ENCODE results near the gene DENND2A.

The DENND2A gene

DNA sequence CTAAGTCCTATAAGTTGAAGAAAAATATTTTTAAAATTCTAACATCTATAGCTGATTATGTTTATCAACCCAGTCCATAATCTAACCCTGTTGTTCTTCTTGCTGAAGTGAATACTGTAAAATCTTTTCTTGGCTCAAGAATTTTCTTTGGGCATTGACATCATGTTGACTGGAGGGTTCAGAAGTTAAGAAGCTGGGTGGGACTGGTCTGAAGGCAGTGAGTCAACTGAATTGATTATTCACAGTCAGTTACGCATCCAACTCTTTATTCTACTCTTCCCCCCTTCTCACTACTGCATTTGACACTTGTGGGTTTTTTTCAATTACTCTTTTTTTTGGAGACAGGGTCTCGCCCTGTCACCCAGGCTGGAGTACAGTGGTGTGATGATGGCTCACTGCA, 31.0 kb downstream of the DENND2A start:
- no peaks in the 10 kb centered on the region for H3K4me1 ChIP-seq (ENCODE audit: insufficient read depth, low read length)
- no peaks in the 10 kb centered on the region for H3K36me3 ChIP-seq (ENCODE audit: insufficient read depth, low read depth, low read length)
- H3K27ac ChIP-seq (ENCODE audit: low read length), result no peak overlapping the region
- H3K27me3 ChIP-seq (ENCODE audit: insufficient read depth, low read length), result no peaks in the 10 kb centered on the region
- H3K4me3 ChIP-seq (ENCODE audit: low read length), result no peak overlapping the region
- H3K9ac ChIP-seq (ENCODE audit: low read depth, low read length), result no peak overlapping the region
- H3K9me3 ChIP-seq (ENCODE audit: insufficient read depth, low read depth, low read length), result no peaks in the 10 kb centered on the region

DNA sequence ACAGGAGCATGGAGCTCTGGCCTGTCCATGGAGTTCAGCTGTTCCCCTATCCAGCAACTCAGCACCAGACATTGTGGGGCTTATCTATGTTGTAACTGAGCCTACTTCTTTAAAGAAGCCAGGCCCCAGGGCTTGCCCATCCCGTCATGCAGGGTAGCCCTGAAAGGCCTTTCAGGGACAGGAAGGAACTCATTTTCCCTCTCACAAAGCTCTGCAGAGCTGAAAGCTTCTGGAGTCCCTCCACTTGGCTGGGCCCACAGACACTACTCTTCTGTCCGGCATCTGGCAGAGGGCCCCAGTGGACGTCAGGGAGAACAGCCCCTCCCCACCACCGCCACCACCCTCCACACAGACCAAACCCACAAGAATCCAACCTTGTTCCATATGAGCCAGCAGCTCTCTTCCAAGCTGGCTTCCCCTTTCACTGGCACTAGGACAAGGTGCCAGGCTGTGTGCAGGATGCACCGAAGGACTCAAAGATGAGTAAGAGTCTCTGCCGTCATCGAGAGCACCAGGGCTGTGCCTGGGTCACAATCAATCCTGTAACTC, 33.1 kb downstream of the DENND2A start:
- Histone ChIP-seq H3K36me3 (ENCODE audit: insufficient read depth, low read depth, low read length) (no peaks in the 10 kb centered on the region), H3K9ac (ENCODE audit: low read depth, low read length) (no peak overlapping the region), H3K4me1 (ENCODE audit: insufficient read depth, low read length) (no peaks in the 10 kb centered on the region), H3K9me3 (ENCODE audit: insufficient read depth, low read depth, low read length) (no peaks in the 10 kb centered on the region), H3K27ac (ENCODE audit: low read length) (no peak overlapping the region), H3K4me3 (ENCODE audit: low read length) (no peak overlapping the region), H3K27me3 (ENCODE audit: insufficient read depth, low read length) (no peaks in the 10 kb centered on the region)

DNA sequence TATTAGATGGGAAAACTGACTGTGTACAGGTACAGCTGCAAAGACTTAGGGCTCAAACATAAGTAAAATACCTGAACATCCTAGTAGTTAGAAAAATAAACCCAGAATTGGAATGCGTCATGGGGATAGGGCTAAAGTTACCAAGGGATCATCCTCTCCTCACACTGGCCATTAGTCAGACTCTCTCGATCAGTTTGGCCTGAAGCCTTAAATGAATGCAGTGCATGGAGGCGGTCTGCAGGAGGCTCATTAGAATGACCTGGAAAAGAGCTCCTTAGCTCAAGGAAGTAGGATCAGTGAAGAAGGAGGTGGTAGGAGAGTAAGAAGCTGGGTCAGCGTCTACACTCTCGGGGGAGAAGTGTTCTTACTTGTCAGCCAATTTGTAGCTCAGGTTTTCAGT, 35.3 kb downstream of the DENND2A start:
- no peak overlapping the region for H3K9ac ChIP-seq (ENCODE audit: low read depth, low read length)
- H3K9me3 ChIP-seq (ENCODE audit: insufficient read depth, low read depth, low read length), result no peaks in the 10 kb centered on the region
- H3K4me3 ChIP-seq (ENCODE audit: low read length), result no peak overlapping the region
- H3K4me1 ChIP-seq (ENCODE audit: insufficient read depth, low read length), result no peaks in the 10 kb centered on the region
- no peaks in the 10 kb centered on the region for H3K27me3 ChIP-seq (ENCODE audit: insufficient read depth, low read length)
- no peak overlapping the region for H3K27ac ChIP-seq (ENCODE audit: low read length)
- peaks cover 8% of the 10 kb centered on the region; the same call in 1 of the 2 replicates for H3K36me3 ChIP-seq (ENCODE audit: insufficient read depth, low read depth, low read length)

DNA sequence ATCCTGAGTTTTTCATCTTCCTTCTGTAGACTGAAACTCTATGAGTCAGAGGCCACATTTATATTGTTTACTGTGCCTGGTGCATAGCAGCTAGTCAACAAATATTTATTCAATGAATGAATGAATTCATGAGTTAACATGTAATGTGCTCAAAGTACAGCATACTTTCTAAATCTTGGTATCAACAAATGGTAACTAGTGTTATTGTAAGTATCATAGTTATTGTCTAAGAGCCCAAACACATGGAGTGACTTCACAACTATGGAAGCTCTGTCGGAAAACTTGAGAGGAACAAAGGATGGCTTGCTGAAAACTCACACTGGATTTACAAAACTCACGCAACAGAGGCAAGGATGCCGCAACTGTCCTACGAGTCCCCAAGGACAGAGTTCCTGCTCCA, 35.9 kb downstream of the DENND2A start:
- Histone ChIP-seq H3K9me3 (ENCODE audit: insufficient read depth, low read depth, low read length) (no peaks in the 10 kb centered on the region), H3K27ac (ENCODE audit: low read length) (no peak overlapping the region), H3K27me3 (ENCODE audit: insufficient read depth, low read length) (no peaks in the 10 kb centered on the region), H3K4me3 (ENCODE audit: low read length) (no peak overlapping the region), H3K36me3 (ENCODE audit: insufficient read depth, low read depth, low read length) (peaks cover 8% of the 10 kb centered on the region; the same call in 1 of the 2 replicates), H3K9ac (ENCODE audit: low read depth, low read length) (no peak overlapping the region), H3K4me1 (ENCODE audit: insufficient read depth, low read length) (no peaks in the 10 kb centered on the region)

GRCh38 chr7:140604076-140604475, 36.5 kb downstream of the DENND2A start:
- Histone ChIP-seq H3K27me3 (ENCODE audit: insufficient read depth, low read length) (no peaks in the 10 kb centered on the region), H3K4me3 (ENCODE audit: low read length) (no peak overlapping the region), H3K4me1 (ENCODE audit: insufficient read depth, low read length) (no peaks in the 10 kb centered on the region), H3K9me3 (ENCODE audit: insufficient read depth, low read depth, low read length) (no peaks in the 10 kb centered on the region), H3K9ac (ENCODE audit: low read depth, low read length) (no peak overlapping the region), H3K36me3 (ENCODE audit: insufficient read depth, low read depth, low read length) (peaks cover 8% of the 10 kb centered on the region; the same call in 1 of the 2 replicates), H3K27ac (ENCODE audit: low read length) (no peak overlapping the region)

DNA sequence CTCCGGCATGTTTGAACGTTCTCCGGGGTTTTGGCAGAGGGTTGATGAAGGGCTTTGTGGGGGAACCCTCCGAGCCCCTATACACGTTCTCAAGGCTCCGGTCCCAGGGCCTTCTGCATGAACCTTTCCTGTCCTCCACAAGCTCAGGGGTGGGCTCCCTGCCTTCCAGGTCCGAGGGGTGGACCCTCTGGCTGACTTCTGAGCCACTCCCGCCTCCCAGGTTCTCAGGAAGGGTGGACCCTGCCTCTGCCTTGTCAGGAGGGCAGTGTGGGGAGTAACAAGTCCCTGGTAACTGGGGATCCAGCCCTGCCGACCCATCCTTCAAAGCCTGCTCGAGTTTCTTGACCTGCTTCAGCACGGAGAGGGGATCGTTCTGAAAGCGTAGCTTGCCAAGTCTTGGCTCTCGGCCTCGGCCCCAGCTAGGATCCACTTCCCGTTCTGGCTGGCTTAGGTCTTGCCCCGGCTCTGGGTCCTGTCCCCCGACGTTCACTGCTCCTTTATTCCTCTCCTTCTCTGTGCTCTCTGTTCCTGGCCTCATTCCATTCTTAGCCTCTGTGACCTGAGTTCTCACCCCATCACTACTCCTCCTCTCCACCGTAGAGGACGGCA, 38.9 kb downstream of the DENND2A start:
- H3K9ac ChIP-seq (ENCODE audit: low read depth, low read length), result no peak overlapping the region
- no peaks in the 10 kb centered on the region for H3K9me3 ChIP-seq (ENCODE audit: insufficient read depth, low read depth, low read length)
- no peaks in the 10 kb centered on the region for H3K4me1 ChIP-seq (ENCODE audit: insufficient read depth, low read length)
- no peak overlapping the region for H3K4me3 ChIP-seq (ENCODE audit: low read length)
- no peak overlapping the region for H3K27ac ChIP-seq (ENCODE audit: low read length)
- H3K27me3 ChIP-seq (ENCODE audit: insufficient read depth, low read length), result no peaks in the 10 kb centered on the region
- peaks cover 8% of the 10 kb centered on the region; the same call in 1 of the 2 replicates for H3K36me3 ChIP-seq (ENCODE audit: insufficient read depth, low read depth, low read length)

DNA sequence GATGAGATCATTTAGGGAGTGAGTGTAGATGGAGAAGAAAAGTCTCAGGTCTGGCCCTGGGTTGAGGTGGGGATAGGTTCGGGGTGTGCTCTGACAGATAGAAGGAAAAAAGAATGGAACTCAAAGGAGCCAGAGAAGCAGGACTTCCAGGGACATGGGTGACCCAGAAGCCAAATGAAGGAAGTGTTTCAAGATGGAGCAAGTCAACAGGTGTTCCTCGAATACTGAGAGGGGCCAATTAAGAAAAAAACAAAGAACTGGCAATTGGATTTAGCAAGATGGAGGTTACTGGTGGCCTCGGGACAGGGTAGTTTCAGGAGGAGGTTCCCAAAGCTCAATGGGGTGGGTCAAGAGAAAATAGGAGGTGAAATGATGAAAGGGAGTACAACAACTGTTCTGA, 40.3 kb downstream of the DENND2A start:
- Histone ChIP-seq H3K27me3 (ENCODE audit: insufficient read depth, low read length) (no peaks in the 10 kb centered on the region), H3K27ac (ENCODE audit: low read length) (no peak overlapping the region), H3K9ac (ENCODE audit: low read depth, low read length) (no peak overlapping the region), H3K36me3 (ENCODE audit: insufficient read depth, low read depth, low read length) (peaks cover 8% of the 10 kb centered on the region; the same call in 1 of the 2 replicates), H3K4me3 (ENCODE audit: low read length) (no peak overlapping the region), H3K4me1 (ENCODE audit: insufficient read depth, low read length) (no peaks in the 10 kb centered on the region), H3K9me3 (ENCODE audit: insufficient read depth, low read depth, low read length) (no peaks in the 10 kb centered on the region)

- Histone ChIP-seq H3K27me3 (ENCODE audit: insufficient read depth, low read length) (no peaks in the 10 kb centered on the region), H3K4me3 (ENCODE audit: low read length) (no peak overlapping the region), H3K36me3 (ENCODE audit: insufficient read depth, low read depth, low read length) (peaks cover 8% of the 10 kb centered on the region; the same call in 1 of the 2 replicates), H3K27ac (ENCODE audit: low read length) (no peak overlapping the region), H3K9me3 (ENCODE audit: insufficient read depth, low read depth, low read length) (no peaks in the 10 kb centered on the region), H3K4me1 (ENCODE audit: insufficient read depth, low read length) (no peaks in the 10 kb centered on the region), H3K9ac (ENCODE audit: low read depth, low read length) (no peak overlapping the region)
Observed at GRCh38 chr7:140597428-140597949, 43.1 kb downstream of the DENND2A start.

- Histone ChIP-seq H3K27ac (ENCODE audit: low read length) (no peak overlapping the region), H3K9ac (ENCODE audit: low read depth, low read length) (no peak overlapping the region), H3K27me3 (ENCODE audit: insufficient read depth, low read length) (no peaks in the 10 kb centered on the region), H3K4me3 (ENCODE audit: low read length) (no peak overlapping the region), H3K9me3 (ENCODE audit: insufficient read depth, low read depth, low read length) (no peaks in the 10 kb centered on the region), H3K4me1 (ENCODE audit: insufficient read depth, low read length) (no peaks in the 10 kb centered on the region), H3K36me3 (ENCODE audit: insufficient read depth, low read depth, low read length) (peaks cover 4% of the 10 kb centered on the region; the same call in 1 of the 2 replicates)
Observed at GRCh38 chr7:140596519-140597427, 43.8 kb downstream of the DENND2A start.

DNA sequence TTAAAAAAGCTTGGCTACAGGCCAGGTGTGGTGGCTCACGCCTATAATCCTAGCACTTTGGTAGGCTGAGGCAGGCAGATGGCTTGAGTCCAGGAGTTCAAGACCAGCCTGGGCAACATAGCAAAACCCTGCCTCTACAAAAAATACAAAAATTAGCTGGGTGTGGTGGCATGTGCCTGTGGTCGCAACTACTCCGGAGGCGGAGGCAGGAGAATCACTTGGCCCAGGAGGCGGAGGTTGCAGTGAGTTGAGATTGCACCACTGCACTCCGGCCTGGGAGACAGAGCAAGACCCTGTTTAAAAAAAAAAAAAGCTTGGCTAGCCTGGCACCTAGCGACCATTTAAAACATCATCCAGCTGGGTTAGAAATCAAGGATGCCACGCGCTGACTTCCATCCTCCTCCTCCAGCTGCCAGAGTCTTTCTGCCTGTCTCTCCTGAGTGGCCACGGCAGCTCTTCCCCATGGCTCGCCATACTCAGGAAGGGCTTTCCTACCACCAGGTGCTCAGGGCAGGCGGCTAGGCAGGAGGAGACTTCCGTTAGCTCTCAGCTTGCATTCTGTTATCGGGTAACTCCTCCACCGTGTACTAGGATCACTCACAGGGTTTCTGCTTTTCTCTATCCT, 45.0 kb downstream of the DENND2A start:
- H3K27me3 ChIP-seq (ENCODE audit: insufficient read depth, low read length), result no peaks in the 10 kb centered on the region
- H3K4me3 ChIP-seq (ENCODE audit: low read length), result no peak overlapping the region
- H3K27ac ChIP-seq (ENCODE audit: low read length), result no peak overlapping the region
- H3K9me3 ChIP-seq (ENCODE audit: insufficient read depth, low read depth, low read length), result no peaks in the 10 kb centered on the region
- H3K4me1 ChIP-seq (ENCODE audit: insufficient read depth, low read length), result no peaks in the 10 kb centered on the region
- H3K9ac ChIP-seq (ENCODE audit: low read depth, low read length), result no peak overlapping the region
- no peaks in the 10 kb centered on the region for H3K36me3 ChIP-seq (ENCODE audit: insufficient read depth, low read depth, low read length)

DNA sequence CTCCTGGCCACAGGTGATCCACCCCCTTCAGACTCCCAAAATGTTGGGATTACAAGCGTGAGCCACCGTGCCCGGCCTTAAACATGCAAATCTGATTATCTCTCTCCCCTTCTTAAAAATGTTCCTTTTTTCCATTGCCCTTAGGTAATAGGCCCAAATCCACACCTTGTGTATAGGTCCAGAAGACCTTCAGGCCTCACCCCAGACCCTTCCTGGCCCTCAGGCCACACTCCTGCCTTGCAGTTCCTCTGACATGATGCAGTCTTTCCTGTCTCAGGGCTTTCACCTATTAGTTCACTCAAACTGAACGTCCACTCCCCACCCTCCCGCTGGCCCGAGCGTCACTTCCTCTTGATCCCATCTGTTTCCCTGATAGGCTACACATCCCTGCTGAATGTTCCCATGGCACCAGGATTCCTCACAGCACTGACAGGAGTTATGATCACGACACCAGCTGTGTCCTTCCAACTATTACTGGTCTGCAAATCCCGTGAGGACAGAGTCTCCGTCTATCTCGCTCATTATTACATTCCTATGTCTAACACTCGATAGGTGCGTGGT, 46.4 kb downstream of the DENND2A start:
- Histone ChIP-seq H3K9me3 (ENCODE audit: insufficient read depth, low read depth, low read length) (no peaks in the 10 kb centered on the region), H3K27ac (ENCODE audit: low read length) (no peak overlapping the region), H3K36me3 (ENCODE audit: insufficient read depth, low read depth, low read length) (no peaks in the 10 kb centered on the region), H3K27me3 (ENCODE audit: insufficient read depth, low read length) (no peaks in the 10 kb centered on the region), H3K4me3 (ENCODE audit: low read length) (no peak overlapping the region), H3K4me1 (ENCODE audit: insufficient read depth, low read length) (no peaks in the 10 kb centered on the region), H3K9ac (ENCODE audit: low read depth, low read length) (no peak overlapping the region)

Data from iPS-20b (cell line).